H1 (cell line): ENCODE data around the gene ZNF614.

Source experiments
- CBX8 ChIP-seq: fragments of 300-800, 300-1000 bp; sonication (generic); IDR thresholded peaks from 2 replicates; pipeline ENCODE4 v1.7.1; 2016; ENCODE audit warnings: low read depth, low read length, borderline replicate concordance
- JUND ChIP-seq: IDR thresholded peaks from 2 replicates; pipeline ENCODE4 v1.6.1; 2011; ENCODE audit warnings: mild to moderate bottlenecking, improper control_type of control experiment, low read length
- KDM5A ChIP-seq: fragments of 200-600 bp; IDR thresholded peaks from 2 replicates; pipeline ENCODE4 v1.7.1; 2012; ENCODE audit warnings: mild to moderate bottlenecking, low read length, inconsistent platforms, mixed read lengths
- POLR2A ChIP-seq, 2 experiments: IDR thresholded peaks; 1 replicate in 1 of 2; 2 replicates in 1 of 2; pipeline ENCODE4 v1.6.1; 2011; ENCODE audit warnings: low read depth in 2 of 2, low read length in 2 of 2, mild to moderate bottlenecking in 2 of 2; ENCODE audit errors: control extremely low read depth in 1 of 2
- POLR2AphosphoS5 ChIP-seq: IDR thresholded peaks from 2 replicates; pipeline ENCODE4 v1.6.1; 2011; ENCODE audit warnings: low read depth, low read length
- SP2 ChIP-seq: IDR thresholded peaks from 2 replicates; pipeline ENCODE4 v1.6.1; 2012; ENCODE audit warnings: mild to moderate bottlenecking, low read length, inconsistent platforms
- TAF1 ChIP-seq: IDR thresholded peaks from 2 replicates; pipeline ENCODE4 v1.6.1; 2011; ENCODE audit warnings: mild to moderate bottlenecking, low read depth, low read length
- TAF7 ChIP-seq: optimal IDR thresholded peaks from 2 replicates; pipeline ENCODE3; 2011; ENCODE audit warnings: low read depth, mild to moderate bottlenecking, inconsistent platforms, low read length, moderate library complexity, borderline replicate concordance
- TF ChIP-seq, protein P1 (sequence below), 3 experiments: IDR thresholded peaks; 1 replicate in 2 of 3; 2 replicates in 1 of 3; pipeline versions ENCODE4 v1.5.1 to v1.6.1; 2011; ENCODE audit warnings: low read length in 3 of 3, mild to moderate bottlenecking in 3 of 3, inconsistent platforms in 2 of 3, low read depth in 1 of 3, moderate library complexity in 1 of 3; ENCODE audit not compliant: insufficient read depth in 1 of 3; ENCODE audit errors: control extremely low read depth in 1 of 3

DNA sequence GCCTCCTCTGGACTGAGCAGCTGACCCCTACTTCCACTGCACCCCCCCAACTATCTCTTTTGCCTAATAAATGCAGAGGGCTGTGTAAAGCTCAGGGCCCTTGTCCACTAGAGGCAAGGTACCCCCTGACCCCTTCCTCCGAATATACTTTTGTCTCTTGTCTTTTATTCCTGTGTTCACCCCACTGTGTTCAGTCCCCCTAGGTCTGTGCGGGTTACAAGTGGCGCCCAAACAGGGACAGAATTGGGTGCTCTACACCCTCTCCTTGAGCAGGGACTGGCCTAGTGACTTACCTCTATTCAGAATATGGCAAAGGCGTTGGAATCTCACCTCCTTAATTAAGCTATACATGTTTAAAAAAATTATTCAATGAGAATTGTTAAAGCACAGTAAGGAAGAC is 56.6 kb downstream of the ZNF614 start:
- no peak for TF ChIP-seq KDM5A
- TF ChIP-seq TAF1, result no peak
- no peak for TF ChIP-seq POLR2A (IDR thresholded peaks at IDR 0.05; ENCODE audit: control extremely low read depth in 1 of 2, low read depth in 2 of 2, low read length in 2 of 2)
- no peak for TF ChIP-seq SP2
- no peak for TF ChIP-seq POLR2AphosphoS5
- TF ChIP-seq JUND, result no peak
- TF ChIP-seq, protein P1, sequence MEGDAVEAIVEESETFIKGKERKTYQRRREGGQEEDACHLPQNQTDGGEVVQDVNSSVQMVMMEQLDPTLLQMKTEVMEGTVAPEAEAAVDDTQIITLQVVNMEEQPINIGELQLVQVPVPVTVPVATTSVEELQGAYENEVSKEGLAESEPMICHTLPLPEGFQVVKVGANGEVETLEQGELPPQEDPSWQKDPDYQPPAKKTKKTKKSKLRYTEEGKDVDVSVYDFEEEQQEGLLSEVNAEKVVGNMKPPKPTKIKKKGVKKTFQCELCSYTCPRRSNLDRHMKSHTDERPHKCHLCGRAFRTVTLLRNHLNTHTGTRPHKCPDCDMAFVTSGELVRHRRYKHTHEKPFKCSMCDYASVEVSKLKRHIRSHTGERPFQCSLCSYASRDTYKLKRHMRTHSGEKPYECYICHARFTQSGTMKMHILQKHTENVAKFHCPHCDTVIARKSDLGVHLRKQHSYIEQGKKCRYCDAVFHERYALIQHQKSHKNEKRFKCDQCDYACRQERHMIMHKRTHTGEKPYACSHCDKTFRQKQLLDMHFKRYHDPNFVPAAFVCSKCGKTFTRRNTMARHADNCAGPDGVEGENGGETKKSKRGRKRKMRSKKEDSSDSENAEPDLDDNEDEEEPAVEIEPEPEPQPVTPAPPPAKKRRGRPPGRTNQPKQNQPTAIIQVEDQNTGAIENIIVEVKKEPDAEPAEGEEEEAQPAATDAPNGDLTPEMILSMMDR (IDR thresholded peaks at IDR 0.05; ENCODE audit: control extremely low read depth in 1 of 3, insufficient read depth in 1 of 3, low read depth in 1 of 3, low read length in 3 of 3), result no peak
- TF ChIP-seq CBX8, result no peak
- TF ChIP-seq TAF7, result no peak
